Suprapubic skin (tissue), 3 donors: Measurements from ENCODE around the gene MZF1.

ENCODE experiments used
- CTCF ChIP-seq, 2 donors: fragments of 200-600 bp in 1 of 2; fragments of 450-650 bp in 1 of 2; sonication (generic) in 1 of 2; IDR thresholded peaks; one replicate each; pipeline ENCODE4 v1.5.1; 2016 to 2019; ENCODE audit warnings: antibody characterized with exemption in 2 of 2, mild to moderate bottlenecking in 1 of 2, moderate library complexity in 1 of 2
- EP300 ChIP-seq: sonication (generic); formaldehyde crosslinking; IDR thresholded peaks from one replicate; pipeline ENCODE4 v1.6.1; 2017; ENCODE audit warnings: antibody characterized with exemption

DNA sequence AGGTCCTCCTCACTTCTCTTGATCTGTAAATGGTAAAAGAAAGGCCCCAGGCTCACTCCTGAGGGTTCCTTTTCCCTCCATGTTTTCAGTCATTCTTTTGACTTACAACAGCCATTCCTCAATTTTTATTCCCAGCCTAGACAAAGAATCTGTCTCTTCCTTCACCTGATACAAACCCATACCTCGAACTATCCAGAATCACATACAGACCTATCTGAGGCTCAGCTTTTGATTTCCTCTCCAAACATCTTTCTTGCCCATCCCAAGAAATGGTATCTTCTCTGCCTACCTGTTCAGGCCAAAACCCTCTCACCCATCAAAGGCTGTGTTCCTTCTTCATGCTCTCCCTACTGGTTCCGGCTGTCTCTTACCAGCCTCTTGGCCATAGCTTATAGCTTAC is 20.5 kb downstream of the MZF1 start:
- TF ChIP-seq CTCF (IDR thresholded peaks at IDR 0.05) (no peak), EP300 (no peak)
